Liver (tissue), 9 donors: ENCODE data around the gene ARHGAP10. TPM values are rescaled to one million over a fixed set of nuclear protein-coding genes. Genes with fewer than 3 reads are reported as not detected.

Source experiments
- DNase-seq: peaks from one replicate; pipeline ENCODE4 v3.0.0-alpha.2; 2017; ENCODE audit warnings: low spot score
- H3K27ac ChIP-seq, 2 donors: one replicate each; pipeline ENCODE4 v1.7.0; 2013; ENCODE audit warnings: inconsistent platforms in 2 of 2, low read length in 2 of 2, control low read depth in 1 of 2, low read depth in 1 of 2, mild to moderate bottlenecking in 1 of 2
- H3K27me3 ChIP-seq, 4 donors: one replicate each; pipeline versions ENCODE4 v1.6.1 to v1.7.0; 2013; ENCODE audit warnings: low read length in 3 of 4, inconsistent platforms in 1 of 4, mild to moderate bottlenecking in 1 of 4, moderate library complexity in 1 of 4; ENCODE audit not compliant: control insufficient read depth in 4 of 4, insufficient read depth in 4 of 4
- H3K36me3 ChIP-seq, 4 donors: one replicate each; pipeline versions ENCODE4 v1.6.1 to v1.7.0; 2013; ENCODE audit warnings: low read length in 3 of 4, mild to moderate bottlenecking in 3 of 4, low read depth in 1 of 4, moderate library complexity in 1 of 4; ENCODE audit not compliant: control insufficient read depth in 4 of 4, insufficient read depth in 3 of 4
- H3K4me1 ChIP-seq, 4 donors: one replicate each; pipeline versions ENCODE4 v1.6.1 to v1.7.0; 2013; ENCODE audit warnings: low read length in 3 of 4, mild to moderate bottlenecking in 3 of 4, moderate library complexity in 1 of 4; ENCODE audit not compliant: control insufficient read depth in 4 of 4, insufficient read depth in 4 of 4
- H3K4me3 ChIP-seq, 3 donors: one replicate each; pipeline versions ENCODE4 v1.6.1 to v1.7.0; 2013; ENCODE audit warnings: low read length in 3 of 3, control low read depth in 1 of 3, low read depth in 1 of 3, mild to moderate bottlenecking in 1 of 3
- H3K9ac ChIP-seq, 2 donors: one replicate each; pipeline ENCODE4 v1.7.0; 2013; ENCODE audit warnings: low read length in 2 of 2, mild to moderate bottlenecking in 2 of 2, moderate library complexity in 2 of 2, control low read depth in 1 of 2, low read depth in 1 of 2
- H3K9me3 ChIP-seq, 4 donors: one replicate each; pipeline versions ENCODE4 v1.6.1 to v1.7.0; 2013; ENCODE audit warnings: low read length in 3 of 4; ENCODE audit not compliant: control insufficient read depth in 4 of 4
- EGR1 ChIP-seq, 2 donors: IDR thresholded peaks; 2 replicates each; pipeline ENCODE4 v1.6.1; 2016 to 2018; ENCODE audit warnings: antibody characterized with exemption in 2 of 2, low read depth in 2 of 2
- FOXA1 ChIP-seq: IDR thresholded peaks from 2 replicates; pipeline ENCODE4 v1.6.1; 2016; ENCODE audit warnings: antibody characterized with exemption
- HNF4A ChIP-seq, 2 donors: conservative IDR thresholded peaks; 2 replicates each; pipeline ENCODE4 v1.6.1; 2016; ENCODE audit warnings: antibody characterized with exemption in 2 of 2, mild to moderate bottlenecking in 2 of 2
- HNF4G ChIP-seq: IDR thresholded peaks from 2 replicates; pipeline ENCODE4 v1.6.1; 2016; ENCODE audit warnings: antibody characterized with exemption
- JUND ChIP-seq, 2 donors: IDR thresholded peaks; 2 replicates each; pipeline ENCODE4 v1.6.1; 2016; ENCODE audit warnings: antibody characterized with exemption in 2 of 2
- RAD21 ChIP-seq, 2 donors: IDR thresholded peaks; 2 replicates each; pipeline ENCODE4 v1.6.1; 2016; ENCODE audit warnings: antibody characterized with exemption in 2 of 2, mild to moderate bottlenecking in 2 of 2
- SP1 ChIP-seq: IDR thresholded peaks from 2 replicates; pipeline ENCODE4 v1.6.1; 2018; ENCODE audit warnings: antibody characterized with exemption, mild to moderate bottlenecking
- TAF1 ChIP-seq: conservative IDR thresholded peaks from 2 replicates; pipeline ENCODE4 v1.6.1; 2016; ENCODE audit warnings: antibody characterized with exemption, mild to moderate bottlenecking
- WGBS: extraction: QIAGEN DNeasy Blood & Tissue Kit; methylation state at CpG from one replicate; pipeline ENCODE4 v1.1.7; 2013; 5-methylcytosine and 5-hydroxymethylcytosine counted together
- polyA plus RNA-seq, 2 donors: library from polyadenylated mRNA; stranded (reverse) in 1 of 2; unstranded in 1 of 2; fragments of 200-250 nt in 1 of 2; fragments of >200 nt in 1 of 2; fragmentation: Nextera tagmentation in 1 of 2; extraction: Ambion mirVana in 1 of 2; gene quantifications; one replicate each; pipeline versions ENCODE4 v1.2.1 to v1.2.3, GENCODE V29; 2013 to 2015
- total RNA-seq, 2 donors: library from RNA; depleted of rRNA; stranded (reverse); fragments of >200 nt; gene quantifications; one replicate each; pipeline ENCODE4 v1.2.3, GENCODE V29; 2014
- TF ChIP-seq, protein P1 (sequence below): fragments of 150-350 bp; IDR thresholded peaks from 2 replicates; pipeline ENCODE4 v1.5.1; 2017; ENCODE audit warnings: improper control_type of control experiment, low read depth, low read length; ENCODE audit not compliant: missing input control
- TF ChIP-seq, protein P2 (sequence below): IDR thresholded peaks from 2 replicates; pipeline ENCODE4 v1.6.1; 2016; ENCODE audit warnings: antibody characterized with exemption, mild to moderate bottlenecking
- TF ChIP-seq, protein P3 (sequence below): IDR thresholded peaks from 2 replicates; pipeline ENCODE4 v1.6.1; 2016; ENCODE audit warnings: antibody characterized with exemption
- TF ChIP-seq, protein P4 (sequence below): IDR thresholded peaks from 2 replicates; pipeline ENCODE4 v1.6.1; 2016; ENCODE audit warnings: antibody characterized with exemption
- TF ChIP-seq, protein P5 (sequence below): IDR thresholded peaks from 2 replicates; pipeline ENCODE4 v1.6.1; 2016; ENCODE audit warnings: antibody characterized with exemption
- donor health status: healthy.
- donor health status: healthy.
- donor health status: healthy.
- donor health status: healthy.
- donor health status: healthy.

Gene ARHGAP10
- total and polyA plus RNA-seq, 4 donors = 1.5 to 13.0 (median 4.3) TPM

DNA sequence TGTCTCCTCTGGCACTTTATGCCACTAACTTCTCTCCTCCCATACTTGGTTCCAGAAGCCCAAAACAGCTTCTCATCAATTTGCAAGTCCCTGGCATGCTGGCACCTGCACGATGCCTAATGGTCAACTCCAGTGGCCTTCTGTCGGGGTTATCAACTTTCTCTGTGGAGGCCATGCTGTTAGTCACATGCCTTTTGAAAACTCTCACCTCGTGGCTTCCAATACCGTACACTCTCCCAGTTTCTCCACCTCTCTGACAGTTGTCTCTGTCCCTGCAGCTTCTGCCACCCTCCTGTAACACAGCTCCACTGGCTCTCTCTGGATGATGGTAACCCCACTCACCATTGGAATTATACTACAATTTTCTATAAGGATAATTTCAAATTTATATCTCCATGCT, 386.3 kb downstream of the ARHGAP10 start:
- WGBS = 97% methylated on average over 4 of the region's 4 CpGs
- Histone ChIP-seq H3K9me3 (peaks cover 0 to 3% (median 0%) of the 10 kb centered on the region in 4 donors), H3K4me3 (no peak overlapping the region), H3K27me3 (no peaks in the 10 kb centered on the region), H3K4me1 (peaks cover 0 to 6% (median 2%) of the 10 kb centered on the region in 4 donors), H3K27ac (no peak overlapping the region), H3K36me3 (peaks cover 2 to 16% (median 11%) of the 10 kb centered on the region in 4 donors), H3K9ac (no peak overlapping the region)
- TF ChIP-seq HNF4A (conservative IDR thresholded peaks at IDR 0.05) (no peak), SP1 (no peak), HNF4G (no peak), FOXA1 (no peak), TAF1 (no peak), JUND (IDR thresholded peaks at IDR 0.05) (no peak), EGR1 (IDR thresholded peaks at IDR 0.05; ENCODE audit: low read depth in 2 of 2) (no peak), RAD21 (IDR thresholded peaks at IDR 0.05) (no peak)
- TF ChIP-seq, protein P1, sequence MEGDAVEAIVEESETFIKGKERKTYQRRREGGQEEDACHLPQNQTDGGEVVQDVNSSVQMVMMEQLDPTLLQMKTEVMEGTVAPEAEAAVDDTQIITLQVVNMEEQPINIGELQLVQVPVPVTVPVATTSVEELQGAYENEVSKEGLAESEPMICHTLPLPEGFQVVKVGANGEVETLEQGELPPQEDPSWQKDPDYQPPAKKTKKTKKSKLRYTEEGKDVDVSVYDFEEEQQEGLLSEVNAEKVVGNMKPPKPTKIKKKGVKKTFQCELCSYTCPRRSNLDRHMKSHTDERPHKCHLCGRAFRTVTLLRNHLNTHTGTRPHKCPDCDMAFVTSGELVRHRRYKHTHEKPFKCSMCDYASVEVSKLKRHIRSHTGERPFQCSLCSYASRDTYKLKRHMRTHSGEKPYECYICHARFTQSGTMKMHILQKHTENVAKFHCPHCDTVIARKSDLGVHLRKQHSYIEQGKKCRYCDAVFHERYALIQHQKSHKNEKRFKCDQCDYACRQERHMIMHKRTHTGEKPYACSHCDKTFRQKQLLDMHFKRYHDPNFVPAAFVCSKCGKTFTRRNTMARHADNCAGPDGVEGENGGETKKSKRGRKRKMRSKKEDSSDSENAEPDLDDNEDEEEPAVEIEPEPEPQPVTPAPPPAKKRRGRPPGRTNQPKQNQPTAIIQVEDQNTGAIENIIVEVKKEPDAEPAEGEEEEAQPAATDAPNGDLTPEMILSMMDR = no peak
- TF ChIP-seq, protein P2, sequence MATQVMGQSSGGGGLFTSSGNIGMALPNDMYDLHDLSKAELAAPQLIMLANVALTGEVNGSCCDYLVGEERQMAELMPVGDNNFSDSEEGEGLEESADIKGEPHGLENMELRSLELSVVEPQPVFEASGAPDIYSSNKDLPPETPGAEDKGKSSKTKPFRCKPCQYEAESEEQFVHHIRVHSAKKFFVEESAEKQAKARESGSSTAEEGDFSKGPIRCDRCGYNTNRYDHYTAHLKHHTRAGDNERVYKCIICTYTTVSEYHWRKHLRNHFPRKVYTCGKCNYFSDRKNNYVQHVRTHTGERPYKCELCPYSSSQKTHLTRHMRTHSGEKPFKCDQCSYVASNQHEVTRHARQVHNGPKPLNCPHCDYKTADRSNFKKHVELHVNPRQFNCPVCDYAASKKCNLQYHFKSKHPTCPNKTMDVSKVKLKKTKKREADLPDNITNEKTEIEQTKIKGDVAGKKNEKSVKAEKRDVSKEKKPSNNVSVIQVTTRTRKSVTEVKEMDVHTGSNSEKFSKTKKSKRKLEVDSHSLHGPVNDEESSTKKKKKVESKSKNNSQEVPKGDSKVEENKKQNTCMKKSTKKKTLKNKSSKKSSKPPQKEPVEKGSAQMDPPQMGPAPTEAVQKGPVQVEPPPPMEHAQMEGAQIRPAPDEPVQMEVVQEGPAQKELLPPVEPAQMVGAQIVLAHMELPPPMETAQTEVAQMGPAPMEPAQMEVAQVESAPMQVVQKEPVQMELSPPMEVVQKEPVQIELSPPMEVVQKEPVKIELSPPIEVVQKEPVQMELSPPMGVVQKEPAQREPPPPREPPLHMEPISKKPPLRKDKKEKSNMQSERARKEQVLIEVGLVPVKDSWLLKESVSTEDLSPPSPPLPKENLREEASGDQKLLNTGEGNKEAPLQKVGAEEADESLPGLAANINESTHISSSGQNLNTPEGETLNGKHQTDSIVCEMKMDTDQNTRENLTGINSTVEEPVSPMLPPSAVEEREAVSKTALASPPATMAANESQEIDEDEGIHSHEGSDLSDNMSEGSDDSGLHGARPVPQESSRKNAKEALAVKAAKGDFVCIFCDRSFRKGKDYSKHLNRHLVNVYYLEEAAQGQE = no peak
- TF ChIP-seq, protein P3, sequence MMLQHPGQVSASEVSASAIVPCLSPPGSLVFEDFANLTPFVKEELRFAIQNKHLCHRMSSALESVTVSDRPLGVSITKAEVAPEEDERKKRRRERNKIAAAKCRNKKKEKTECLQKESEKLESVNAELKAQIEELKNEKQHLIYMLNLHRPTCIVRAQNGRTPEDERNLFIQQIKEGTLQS = no peak
- TF ChIP-seq, protein P4, sequence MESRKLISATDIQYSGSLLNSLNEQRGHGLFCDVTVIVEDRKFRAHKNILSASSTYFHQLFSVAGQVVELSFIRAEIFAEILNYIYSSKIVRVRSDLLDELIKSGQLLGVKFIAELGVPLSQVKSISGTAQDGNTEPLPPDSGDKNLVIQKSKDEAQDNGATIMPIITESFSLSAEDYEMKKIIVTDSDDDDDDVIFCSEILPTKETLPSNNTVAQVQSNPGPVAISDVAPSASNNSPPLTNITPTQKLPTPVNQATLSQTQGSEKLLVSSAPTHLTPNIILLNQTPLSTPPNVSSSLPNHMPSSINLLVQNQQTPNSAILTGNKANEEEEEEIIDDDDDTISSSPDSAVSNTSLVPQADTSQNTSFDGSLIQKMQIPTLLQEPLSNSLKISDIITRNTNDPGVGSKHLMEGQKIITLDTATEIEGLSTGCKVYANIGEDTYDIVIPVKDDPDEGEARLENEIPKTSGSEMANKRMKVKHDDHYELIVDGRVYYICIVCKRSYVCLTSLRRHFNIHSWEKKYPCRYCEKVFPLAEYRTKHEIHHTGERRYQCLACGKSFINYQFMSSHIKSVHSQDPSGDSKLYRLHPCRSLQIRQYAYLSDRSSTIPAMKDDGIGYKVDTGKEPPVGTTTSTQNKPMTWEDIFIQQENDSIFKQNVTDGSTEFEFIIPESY = no peak
- TF ChIP-seq, protein P5, sequence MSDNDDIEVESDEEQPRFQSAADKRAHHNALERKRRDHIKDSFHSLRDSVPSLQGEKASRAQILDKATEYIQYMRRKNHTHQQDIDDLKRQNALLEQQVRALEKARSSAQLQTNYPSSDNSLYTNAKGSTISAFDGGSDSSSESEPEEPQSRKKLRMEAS = no peak
- DNase-seq = no peak

DNA sequence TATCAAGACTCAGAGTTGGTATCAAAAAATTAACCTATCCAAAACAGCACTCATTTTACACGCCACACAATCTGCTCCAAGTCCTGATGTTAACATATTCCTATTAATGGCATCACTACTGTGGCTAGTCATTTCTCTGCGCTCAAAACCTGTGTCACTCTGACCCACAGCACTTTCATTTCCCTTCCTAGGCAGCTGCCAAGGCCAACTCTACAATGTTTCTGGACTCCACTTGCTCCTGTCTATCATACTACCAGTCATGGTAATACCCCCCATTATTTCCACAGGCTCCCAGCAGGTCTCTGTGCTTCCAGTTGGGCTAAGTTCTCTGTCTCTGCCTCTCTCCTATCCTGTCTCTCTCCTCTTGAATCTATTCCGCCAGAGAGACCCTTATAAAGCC, 386.7 kb downstream of the ARHGAP10 start:
- Histone ChIP-seq H3K4me1 (peaks cover 0 to 6% (median 2%) of the 10 kb centered on the region in 4 donors), H3K9me3 (peaks cover 0 to 3% (median 1%) of the 10 kb centered on the region in 4 donors), H3K9ac (no peak overlapping the region), H3K27me3 (no peaks in the 10 kb centered on the region), H3K4me3 (no peak overlapping the region), H3K27ac (no peak overlapping the region), H3K36me3 (peaks cover 2 to 13% (median 8%) of the 10 kb centered on the region in 4 donors)
- DNase-seq = no peak
- TF ChIP-seq, protein P3 = no peak
- WGBS = 81% methylated on average over 3 of the region's 3 CpGs
